Osteoblast (primary cell): ENCODE results near the gene LNX1. TPM values are rescaled to one million over a fixed set of nuclear protein-coding genes. Genes with fewer than 3 reads are reported as not detected.
A peak's percentile ranks its signal among the peaks of the same experiment; 100 is the strongest.

Experiments
- DNase-seq: peaks from one replicate; pipeline ENCODE4 v3.0.0; 2011; ENCODE audit warnings: low spot score, mixed read lengths; ENCODE audit not compliant: insufficient read length; ENCODE audit errors: missing footprints
- H2AFZ ChIP-seq: 2 replicates; pipeline ENCODE4 v1.6.0; 2011; ENCODE audit warnings: mild to moderate bottlenecking, low read length
- H3K27ac ChIP-seq: 2 replicates; pipeline ENCODE4 v1.5.1; 2011; ENCODE audit warnings: mild to moderate bottlenecking, low read depth, low read length, moderate library complexity
- H3K27me3 ChIP-seq: 2 replicates; pipeline ENCODE4 v1.6.0; 2012; ENCODE audit warnings: mild to moderate bottlenecking, control low read depth, inconsistent platforms, low read length, moderate library complexity; ENCODE audit not compliant: insufficient read depth
- H3K36me3 ChIP-seq: 2 replicates; pipeline ENCODE4 v1.5.1; 2011; ENCODE audit warnings: mild to moderate bottlenecking, low read length, control low read depth, moderate library complexity; ENCODE audit not compliant: insufficient read depth
- H3K4me1 ChIP-seq: 2 replicates; pipeline ENCODE4 v1.5.1; 2011; ENCODE audit warnings: mild to moderate bottlenecking, low read length, control low read depth, moderate library complexity; ENCODE audit not compliant: insufficient read depth
- H3K4me2 ChIP-seq: 2 replicates; pipeline ENCODE4 v1.6.0; 2011; ENCODE audit warnings: mild to moderate bottlenecking, low read length; ENCODE audit not compliant: insufficient read depth
- H3K4me3 ChIP-seq: fragments of 200-600 bp; sonication (generic); 3 replicates; pipeline ENCODE4 v1.5.1; 2012; ENCODE audit warnings: mild to moderate bottlenecking, low read length, inconsistent platforms; ENCODE audit not compliant: insufficient read depth
- H3K79me2 ChIP-seq: 2 replicates; pipeline ENCODE4 v1.6.0; 2012; ENCODE audit warnings: mild to moderate bottlenecking, low read length, control low read depth, inconsistent platforms; ENCODE audit not compliant: insufficient read depth
- H3K9me3 ChIP-seq: 2 replicates; pipeline ENCODE4 v1.5.1; 2011; ENCODE audit warnings: low read depth, low read length, control low read depth
- H4K20me1 ChIP-seq: 2 replicates; pipeline ENCODE4 v1.6.0; 2012; ENCODE audit warnings: mild to moderate bottlenecking, low read length, control low read depth; ENCODE audit not compliant: insufficient read depth
- CTCF ChIP-seq: IDR thresholded peaks from 2 replicates; pipeline ENCODE4 v1.5.1; 2011; ENCODE audit warnings: mild to moderate bottlenecking, low read depth, low read length, moderate library complexity; ENCODE audit errors: extremely low read depth
- total RNA-seq: library from RNA; depleted of rRNA; stranded (reverse); fragments of >200 nt; gene quantifications from 2 replicates; pipeline ENCODE4 v1.2.3, GENCODE V29; 2012

The LNX1 gene
- total RNA-seq, 1 donor = 9.8 TPM

- H3K79me2 ChIP-seq = peaks cover 19% of the 10 kb centered on the region
- no peaks in the 10 kb centered on the region for H4K20me1 ChIP-seq
- no peak for TF ChIP-seq CTCF
- no peak overlapping the region for H2AFZ ChIP-seq
- peak overlapping the region; percentile 9 for H3K27ac ChIP-seq
- DNase-seq = no peak
- H3K9me3 ChIP-seq = no peaks in the 10 kb centered on the region
- H3K4me2 ChIP-seq = no peak overlapping the region
- H3K4me1 ChIP-seq = no peaks in the 10 kb centered on the region
- H3K4me3 ChIP-seq = no peak overlapping the region
- peaks cover 35% of the 10 kb centered on the region for H3K36me3 ChIP-seq
- H3K27me3 ChIP-seq = no peaks in the 10 kb centered on the region
These were observed 140.5 kb downstream of the LNX1 start for GRCh38 chr4:53450773-53451172.

- DNase-seq = no peak
- Histone ChIP-seq H3K27ac (no peak overlapping the region), H3K4me1 (no peaks in the 10 kb centered on the region), H3K4me3 (no peak overlapping the region), H4K20me1 (no peaks in the 10 kb centered on the region), H2AFZ (no peak overlapping the region), H3K36me3 (peaks cover 48% of the 10 kb centered on the region), H3K79me2 (peaks cover 36% of the 10 kb centered on the region), H3K27me3 (no peaks in the 10 kb centered on the region), H3K4me2 (no peak overlapping the region), H3K9me3 (no peaks in the 10 kb centered on the region)
- TF ChIP-seq CTCF = no peak
These were observed 146.3 kb downstream of the LNX1 start for GRCh38 chr4:53444954-53445353.

GRCh38 chr4:53441564-53441963, 149.7 kb downstream of the LNX1 start:
- DNase-seq = no peak
- Histone ChIP-seq H3K4me2 (no peak overlapping the region), H2AFZ (no peak overlapping the region), H3K27me3 (no peaks in the 10 kb centered on the region), H3K27ac (no peak overlapping the region), H3K4me1 (no peaks in the 10 kb centered on the region), H3K36me3 (peaks cover 54% of the 10 kb centered on the region), H3K4me3 (no peak overlapping the region), H3K9me3 (no peaks in the 10 kb centered on the region), H3K79me2 (peaks cover 44% of the 10 kb centered on the region), H4K20me1 (no peaks in the 10 kb centered on the region)
- no peak for TF ChIP-seq CTCF

GRCh38 chr4:53436251-53436650, 155.0 kb downstream of the LNX1 start:
- H4K20me1 ChIP-seq = peaks cover 3% of the 10 kb centered on the region
- TF ChIP-seq CTCF = no peak
- H3K4me1 ChIP-seq = no peaks in the 10 kb centered on the region
- H3K36me3 ChIP-seq = peaks cover 29% of the 10 kb centered on the region
- no peak for DNase-seq
- no peak overlapping the region for H3K4me3 ChIP-seq
- H2AFZ ChIP-seq = no peak overlapping the region
- no peak overlapping the region for H3K27ac ChIP-seq
- H3K9me3 ChIP-seq = no peaks in the 10 kb centered on the region
- peaks cover 42% of the 10 kb centered on the region for H3K79me2 ChIP-seq
- H3K27me3 ChIP-seq = no peaks in the 10 kb centered on the region
- H3K4me2 ChIP-seq = no peak overlapping the region
